ENCODE results near the gene BPIFB3. TPM values are rescaled to one million over a fixed set of nuclear protein-coding genes. Genes with fewer than 3 reads are reported as not detected.

The BPIFB3 gene
- total RNA-seq, 1 donor from 2014 or later = not detected

- Mint-ChIP-seq H3K9me3 (peaks cover 4% of the 10 kb centered on the region), H3K27ac (no peak overlapping the region), H3K36me3 (no peaks in the 10 kb centered on the region), H3K4me1 (ENCODE audit: unreplicated experiment) (peaks cover 1% of the 10 kb centered on the region), H3K27me3 (peaks cover 27% of the 10 kb centered on the region), H3K4me3 (no peak overlapping the region)
- no peak for TF ChIP-seq CTCF (conservative IDR thresholded peaks at IDR 0.05)
- no peak for DNase-seq (ENCODE audit: extremely low spot score, unreplicated experiment)
Observed at GRCh38 chr20:33010133-33010504, 43.6 kb upstream of the BPIFB3 start.

GRCh38 chr20:33010674-33011449, 42.8 kb upstream of the BPIFB3 start:
- Mint-ChIP-seq H3K27ac (no peak overlapping the region), H3K36me3 (no peaks in the 10 kb centered on the region), H3K27me3 (peaks cover 31% of the 10 kb centered on the region), H3K4me3 (no peak overlapping the region), H3K4me1 (ENCODE audit: unreplicated experiment) (peaks cover 4% of the 10 kb centered on the region), H3K9me3 (no peaks in the 10 kb centered on the region)
- no peak for TF ChIP-seq CTCF (conservative IDR thresholded peaks at IDR 0.05)
- no peak for DNase-seq (ENCODE audit: extremely low spot score, unreplicated experiment)

- no peak for DNase-seq (ENCODE audit: extremely low spot score, unreplicated experiment)
- Mint-ChIP-seq H3K9me3 (no peaks in the 10 kb centered on the region), H3K27ac (no peak overlapping the region), H3K27me3 (peaks cover 43% of the 10 kb centered on the region), H3K36me3 (no peaks in the 10 kb centered on the region), H3K4me3 (no peak overlapping the region), H3K4me1 (ENCODE audit: unreplicated experiment) (peaks cover 4% of the 10 kb centered on the region)
- TF ChIP-seq CTCF (conservative IDR thresholded peaks at IDR 0.05) = no peak
Observed at GRCh38 chr20:33012327-33013189, 41.1 kb upstream of the BPIFB3 start.

GRCh38 chr20:33013701-33014326, 39.9 kb upstream of the BPIFB3 start:
- no peak overlapping the region for H3K27ac Mint-ChIP-seq
- no peaks in the 10 kb centered on the region for H3K36me3 Mint-ChIP-seq
- H3K27me3 Mint-ChIP-seq = peaks cover 49% of the 10 kb centered on the region
- DNase-seq (ENCODE audit: extremely low spot score, unreplicated experiment) = no peak
- TF ChIP-seq CTCF (conservative IDR thresholded peaks at IDR 0.05) = no peak
- peaks cover 4% of the 10 kb centered on the region for H3K4me1 Mint-ChIP-seq (ENCODE audit: unreplicated experiment)
- no peaks in the 10 kb centered on the region for H3K9me3 Mint-ChIP-seq
- no peak overlapping the region for H3K4me3 Mint-ChIP-seq

- H3K4me3 Mint-ChIP-seq = no peak overlapping the region
- H3K27ac Mint-ChIP-seq = no peak overlapping the region
- H3K9me3 Mint-ChIP-seq = no peaks in the 10 kb centered on the region
- no peak for TF ChIP-seq CTCF (conservative IDR thresholded peaks at IDR 0.05)
- no peaks in the 10 kb centered on the region for H3K36me3 Mint-ChIP-seq
- no peak for DNase-seq (ENCODE audit: extremely low spot score, unreplicated experiment)
- H3K4me1 Mint-ChIP-seq (ENCODE audit: unreplicated experiment) = peaks cover 4% of the 10 kb centered on the region
- peaks cover 49% of the 10 kb centered on the region for H3K27me3 Mint-ChIP-seq
Observed at GRCh38 chr20:33014336-33015113, 39.2 kb upstream of the BPIFB3 start.
